Astrocyte (in vitro differentiated cells and primary cell): ENCODE results near the gene GRAMD2A.

ENCODE experiments used
- EZH2 ChIP-seq: IDR thresholded peaks from 2 replicates; pipeline ENCODE4 v1.6.1; 2012; ENCODE audit warnings: mild to moderate bottlenecking, low read length, inconsistent platforms; ENCODE audit not compliant: insufficient read depth
- TF ChIP-seq, protein P1 (sequence below): IDR thresholded peaks from 2 replicates; pipeline ENCODE4 v1.5.1; 2011; ENCODE audit warnings: low read depth, mild to moderate bottlenecking, inconsistent platforms, low read length, moderate library complexity; ENCODE audit not compliant: insufficient read depth

DNA sequence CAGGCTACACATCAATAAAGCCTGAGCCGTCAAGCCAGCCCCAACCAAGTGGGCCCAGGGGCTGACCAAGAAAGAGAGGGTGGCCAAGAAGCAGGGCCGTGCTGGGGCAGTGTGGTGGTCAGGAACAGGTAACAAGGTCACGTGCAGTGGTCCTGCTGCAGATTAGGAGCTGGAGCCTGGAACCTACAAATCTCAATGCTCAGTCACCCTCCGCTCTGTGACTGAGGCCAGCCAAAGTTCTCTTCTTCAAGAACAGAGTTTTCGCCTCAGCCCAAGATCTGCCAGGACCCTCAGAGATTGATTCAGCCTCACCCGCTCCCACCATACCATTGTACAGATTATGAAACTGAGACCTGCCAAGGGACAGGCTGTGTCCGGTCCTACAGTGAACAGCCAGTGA, 26.9 kb downstream of the GRAMD2A start:
- TF ChIP-seq, protein P1, sequence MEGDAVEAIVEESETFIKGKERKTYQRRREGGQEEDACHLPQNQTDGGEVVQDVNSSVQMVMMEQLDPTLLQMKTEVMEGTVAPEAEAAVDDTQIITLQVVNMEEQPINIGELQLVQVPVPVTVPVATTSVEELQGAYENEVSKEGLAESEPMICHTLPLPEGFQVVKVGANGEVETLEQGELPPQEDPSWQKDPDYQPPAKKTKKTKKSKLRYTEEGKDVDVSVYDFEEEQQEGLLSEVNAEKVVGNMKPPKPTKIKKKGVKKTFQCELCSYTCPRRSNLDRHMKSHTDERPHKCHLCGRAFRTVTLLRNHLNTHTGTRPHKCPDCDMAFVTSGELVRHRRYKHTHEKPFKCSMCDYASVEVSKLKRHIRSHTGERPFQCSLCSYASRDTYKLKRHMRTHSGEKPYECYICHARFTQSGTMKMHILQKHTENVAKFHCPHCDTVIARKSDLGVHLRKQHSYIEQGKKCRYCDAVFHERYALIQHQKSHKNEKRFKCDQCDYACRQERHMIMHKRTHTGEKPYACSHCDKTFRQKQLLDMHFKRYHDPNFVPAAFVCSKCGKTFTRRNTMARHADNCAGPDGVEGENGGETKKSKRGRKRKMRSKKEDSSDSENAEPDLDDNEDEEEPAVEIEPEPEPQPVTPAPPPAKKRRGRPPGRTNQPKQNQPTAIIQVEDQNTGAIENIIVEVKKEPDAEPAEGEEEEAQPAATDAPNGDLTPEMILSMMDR, result no peak
- no peak for TF ChIP-seq EZH2
